AML-193 (cell line): ENCODE results near the gene GATA5.

Source experiments
- DNase-seq, 2 experiments: peaks; one replicate each; lab custom pipeline; 2025; lab: John Stamatoyannopoulos, UW

GATA5 gene

GRCh38 chr20:62472138-62472940, 3.5 kb downstream of the GATA5 start:
- no peak for DNase-seq

DNA sequence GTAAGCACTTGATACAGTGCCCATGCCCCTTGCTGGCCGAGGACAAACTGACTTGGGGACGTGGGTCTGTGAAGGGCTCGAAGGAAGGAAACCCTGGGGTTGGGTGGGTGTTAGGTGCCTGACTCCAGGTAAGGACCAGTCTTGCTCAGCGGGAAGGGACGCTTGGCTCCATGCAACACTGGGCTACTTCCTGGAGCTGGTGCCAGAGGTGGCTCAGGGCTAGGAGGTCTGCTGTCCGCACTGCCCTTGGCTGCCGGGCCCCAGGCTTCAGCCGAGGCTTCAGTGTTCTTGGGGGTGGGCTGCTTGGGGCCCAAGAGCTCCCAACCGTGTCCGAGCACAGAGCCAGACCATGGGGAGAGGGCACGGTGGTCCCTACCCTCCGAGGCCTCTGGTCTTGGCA, 5.3 kb downstream of the GATA5 start:
- no peak for DNase-seq

DNA sequence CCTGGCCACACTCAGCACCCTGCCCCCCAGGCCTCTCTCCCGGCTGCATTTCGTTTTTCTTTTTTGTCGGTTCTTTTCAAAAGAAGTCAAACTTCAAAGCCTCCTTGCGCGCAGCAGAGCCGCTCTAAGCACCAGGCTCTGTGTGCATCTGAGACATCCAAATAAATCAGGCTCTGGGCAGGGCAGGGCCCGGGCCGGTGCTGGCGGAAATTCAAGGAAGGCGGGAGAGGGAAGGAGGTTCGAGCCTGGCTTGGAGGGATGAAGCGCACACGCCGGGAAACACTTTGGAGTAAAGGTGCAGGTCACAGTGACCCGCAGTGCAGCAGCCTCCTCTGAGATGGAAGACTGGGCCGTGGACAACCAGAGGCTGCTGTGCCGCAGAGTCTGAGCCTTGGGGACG, 5.8 kb downstream of the GATA5 start:
- DNase-seq, result no peak

GRCh38 chr20:62469352-62469751, 6.4 kb downstream of the GATA5 start:
- DNase-seq, result no peak

DNA sequence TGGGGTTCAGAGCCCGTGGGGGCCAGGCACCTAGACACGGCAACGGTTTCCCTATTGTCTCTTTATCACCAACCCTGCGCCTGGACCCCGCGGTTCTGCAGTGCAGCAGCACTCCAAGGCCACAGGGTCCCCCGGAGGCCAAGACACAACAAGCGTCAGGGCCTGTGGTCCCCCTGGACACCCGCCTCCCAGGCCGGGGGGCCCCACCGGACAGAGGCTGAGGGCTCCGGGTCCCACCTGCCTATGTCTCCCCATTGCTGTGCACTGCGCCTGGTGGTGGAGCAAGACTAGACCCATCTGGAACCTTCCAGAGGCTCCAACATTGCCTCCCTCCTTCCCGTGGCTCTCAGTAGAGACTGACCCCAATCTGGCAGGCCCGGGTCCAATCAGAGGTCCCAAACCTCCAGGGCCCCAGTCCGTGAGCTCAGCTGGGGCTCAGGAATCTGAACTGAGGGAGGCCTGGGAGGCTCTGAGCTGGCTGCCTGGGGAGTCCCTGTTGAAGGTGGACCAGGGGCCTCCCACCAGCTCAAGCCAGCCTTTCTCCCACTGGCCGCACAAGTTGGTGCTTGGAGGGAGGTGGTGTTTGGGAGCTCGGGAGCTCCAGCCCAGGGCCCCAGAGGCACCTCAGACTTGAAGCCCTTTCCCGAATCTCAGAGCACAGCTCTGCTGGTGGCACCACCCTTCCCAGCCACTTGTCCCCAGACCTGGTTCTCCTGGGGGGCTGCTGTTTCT, 8.8 kb downstream of the GATA5 start:
- no peak for DNase-seq

- DNase-seq, result no peak
Measured at GRCh38 chr20:62466072-62466760, 9.6 kb downstream of the GATA5 start.

- no peak for DNase-seq
Measured at GRCh38 chr20:62464990-62465389, 10.8 kb downstream of the GATA5 start.

DNA sequence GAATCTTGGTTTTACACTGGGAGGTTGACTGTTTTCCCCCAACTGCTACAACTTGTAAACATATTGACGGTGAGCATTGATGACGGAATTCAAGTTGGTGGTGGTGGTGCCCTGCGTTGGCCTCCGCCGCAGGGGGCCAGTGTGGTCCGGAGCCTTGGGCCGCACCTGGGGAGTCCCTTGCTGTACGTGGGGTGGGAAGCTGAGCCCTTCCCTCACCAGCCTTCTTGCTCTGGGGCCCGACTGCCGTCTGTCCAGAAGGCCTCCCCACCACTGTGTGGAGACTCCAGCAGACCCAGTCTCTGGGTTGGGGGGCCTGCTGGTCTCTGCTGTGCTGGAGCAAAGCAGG, 11.4 kb downstream of the GATA5 start:
- DNase-seq, result no peak

DNA sequence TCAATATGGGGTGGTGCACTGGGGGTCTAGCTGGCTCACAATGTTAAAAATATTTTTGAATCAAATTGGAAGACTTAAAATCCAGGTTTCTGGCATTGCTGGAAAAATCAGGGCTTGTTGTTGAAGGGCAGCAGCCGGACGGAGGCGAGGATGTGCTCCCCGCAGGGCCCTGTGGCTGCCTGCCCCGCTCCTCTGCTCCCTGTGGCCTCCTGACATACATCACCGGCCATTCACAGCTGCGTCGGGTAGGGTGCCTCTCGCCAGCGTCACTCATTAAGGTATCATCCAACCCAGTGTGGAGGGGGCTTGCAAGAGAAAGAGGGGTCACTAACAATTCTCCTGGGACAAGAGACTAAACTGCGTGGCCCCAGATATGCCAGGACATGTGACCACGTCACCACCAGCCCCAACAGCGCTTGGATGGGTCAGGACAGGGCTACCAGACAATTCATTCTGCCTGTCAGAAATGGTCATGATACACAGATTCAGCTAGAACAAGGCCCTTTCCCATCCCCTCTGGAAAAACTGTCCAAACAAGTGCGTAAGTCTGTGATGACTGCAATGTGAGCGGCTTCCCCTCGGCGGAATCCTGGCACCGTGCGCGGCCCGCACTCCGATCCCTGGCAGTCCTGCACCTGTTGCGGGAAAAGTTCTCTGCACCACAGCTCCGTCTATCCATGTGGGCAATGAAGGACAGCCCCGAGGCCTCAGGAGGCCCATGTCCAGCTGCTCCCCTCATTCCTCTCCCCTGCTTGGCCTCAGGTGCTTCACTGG, 12.0 kb downstream of the GATA5 start:
- DNase-seq, result no peak

DNA sequence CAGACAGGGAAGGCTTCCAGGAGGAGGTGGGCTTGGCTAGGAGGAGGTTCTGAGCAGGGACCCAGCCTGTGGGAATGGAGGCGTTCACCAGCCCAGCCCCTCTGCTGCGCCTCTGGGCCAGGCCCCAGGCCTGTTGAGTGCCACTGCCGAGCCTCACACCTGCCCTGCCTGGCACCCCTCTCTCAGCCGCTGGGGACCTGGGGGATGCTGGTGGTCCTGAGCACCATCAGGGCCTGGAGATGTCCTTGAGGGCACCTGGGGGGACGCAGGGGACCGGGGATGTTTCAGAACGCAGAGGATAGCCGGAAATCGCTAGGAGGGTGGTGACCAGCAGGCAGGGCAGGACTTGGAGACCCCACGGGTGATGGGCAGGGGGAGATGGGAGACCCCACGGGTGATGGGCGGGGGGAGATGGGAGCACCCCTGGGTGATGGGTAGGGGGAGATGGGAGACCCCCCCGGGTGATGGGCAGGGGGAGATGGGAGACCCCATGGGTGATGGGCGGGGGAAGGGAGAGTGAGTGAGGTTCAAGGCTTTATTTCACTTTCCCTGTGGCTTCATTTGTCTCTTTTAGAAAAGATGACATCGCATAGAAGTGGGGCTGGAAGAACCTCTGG, 12.7 kb downstream of the GATA5 start:
- DNase-seq, result no peak

DNA sequence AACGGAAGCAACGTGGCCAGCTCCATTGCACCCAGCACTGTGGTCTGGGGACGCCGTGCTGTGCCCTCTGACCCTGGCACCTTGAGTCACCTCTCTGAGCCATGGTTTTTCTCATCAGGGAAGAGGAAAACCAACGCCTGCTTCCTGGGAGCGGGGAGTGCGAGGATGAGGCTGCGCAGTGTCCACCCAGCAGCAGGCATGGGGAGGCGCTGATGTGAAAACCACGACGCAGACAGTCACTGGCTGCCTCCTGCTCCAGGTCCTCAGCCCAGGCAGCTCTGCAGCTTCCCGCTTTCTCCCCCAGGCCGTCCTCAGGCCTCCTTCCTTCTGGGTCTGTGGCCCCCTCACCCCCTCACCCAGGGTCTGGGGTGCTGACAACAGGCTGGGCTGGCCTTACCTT, 14.0 kb downstream of the GATA5 start:
- no peak for DNase-seq

DNA sequence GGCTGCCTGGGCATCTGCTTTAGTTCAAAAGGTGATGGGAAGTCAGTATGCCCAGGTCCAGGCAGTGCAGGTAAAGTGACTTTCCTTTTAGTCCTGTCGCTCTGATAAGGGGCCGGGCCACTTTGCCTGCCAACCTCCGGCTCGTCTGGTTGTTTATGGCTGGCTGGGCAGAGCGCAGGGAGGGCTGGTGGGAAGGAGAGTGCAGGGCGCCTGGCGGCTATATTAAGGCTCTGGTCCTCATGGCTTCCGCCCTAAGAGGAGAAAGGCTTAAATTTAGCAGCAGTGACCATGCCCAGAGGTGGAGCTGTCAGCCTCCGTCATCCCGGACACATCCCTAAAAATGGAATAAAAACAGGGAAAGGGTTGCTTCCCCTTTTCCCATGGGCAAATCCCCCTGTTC, 14.6 kb downstream of the GATA5 start:
- DNase-seq, result no peak

DNA sequence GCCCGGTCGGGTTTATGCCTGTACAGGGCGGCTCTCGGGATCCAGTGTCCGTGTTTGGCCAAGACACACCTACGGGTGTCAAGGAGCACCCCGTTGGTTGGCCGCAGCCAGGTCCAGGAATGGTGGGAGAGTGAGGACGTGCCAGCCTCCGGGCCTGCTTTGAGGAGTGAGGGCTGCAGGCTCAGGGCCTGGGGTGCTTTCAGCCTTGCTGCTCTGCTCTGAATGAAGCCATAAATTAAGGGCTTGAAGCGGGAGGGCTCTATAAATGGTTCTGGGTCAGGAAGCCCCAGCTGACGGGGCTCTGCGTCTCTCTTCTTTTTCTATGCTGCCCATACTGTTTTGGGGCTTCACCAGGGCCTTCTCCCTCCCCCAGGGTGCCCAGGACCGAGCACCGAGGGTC, 15.1 kb downstream of the GATA5 start:
- DNase-seq, result no peak

- DNase-seq, result no peak
Measured at GRCh38 chr20:62459488-62459887, 16.3 kb downstream of the GATA5 start.

GRCh38 chr20:62458275-62459251, 17.2 kb downstream of the GATA5 start:
- no peak for DNase-seq

DNA sequence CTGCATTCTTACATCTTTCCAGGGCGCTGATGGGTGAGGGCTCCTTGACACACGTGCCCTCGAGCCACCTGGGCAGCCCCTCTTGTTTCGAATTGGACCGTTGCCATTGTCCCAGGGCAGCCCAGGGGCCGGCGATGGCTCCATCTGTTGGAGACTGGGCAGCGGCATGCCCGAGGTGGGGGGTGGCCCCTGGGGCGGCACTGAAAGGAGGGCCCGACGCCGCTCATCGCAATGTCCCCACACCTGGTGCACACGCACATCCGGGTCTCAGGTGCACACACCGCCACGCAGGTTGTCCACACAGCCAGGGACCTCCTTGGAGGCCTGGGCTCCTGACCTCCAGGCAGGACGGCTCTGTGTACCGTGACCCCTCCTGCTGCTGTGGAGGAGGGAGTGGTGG, 18.0 kb downstream of the GATA5 start:
- no peak for DNase-seq

GRCh38 chr20:62457098-62457497, 18.7 kb downstream of the GATA5 start:
- DNase-seq, result no peak

GRCh38 chr20:62455929-62456328, 19.9 kb downstream of the GATA5 start:
- DNase-seq, result no peak

DNA sequence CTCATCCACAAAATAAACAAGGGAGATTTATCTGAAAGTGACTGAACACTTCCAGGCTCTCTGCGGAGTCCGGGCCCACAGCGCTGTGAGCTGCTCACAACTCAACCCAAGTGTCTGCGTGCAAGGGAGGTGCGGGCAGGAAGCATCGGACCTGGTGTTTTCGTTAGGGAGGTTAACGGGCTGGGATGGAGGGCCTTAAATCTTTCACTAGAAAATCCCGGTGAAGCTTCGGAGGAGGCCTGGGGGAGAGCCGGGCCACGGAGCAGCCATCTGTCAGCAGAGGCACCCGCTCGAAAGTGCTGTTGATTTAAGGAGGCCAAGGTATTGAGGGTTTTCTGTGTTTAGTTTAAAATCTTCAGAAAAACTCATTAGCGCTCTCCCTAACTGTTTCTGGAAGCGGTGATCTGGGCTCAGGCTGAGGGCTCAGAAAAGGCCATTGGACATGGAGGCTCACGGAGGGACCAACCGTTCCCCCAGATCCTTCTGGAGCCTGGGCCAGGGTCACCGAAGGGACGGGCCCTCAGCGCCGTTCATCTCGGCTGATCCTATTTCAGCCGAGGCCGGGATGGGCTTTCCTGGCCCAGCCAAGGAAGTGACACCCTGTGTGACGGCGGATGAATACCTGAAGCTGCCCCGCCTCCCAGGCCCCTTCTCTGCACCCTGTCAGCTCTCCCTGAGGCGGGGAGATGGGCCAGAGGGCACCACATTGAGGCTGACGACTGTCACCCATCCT, 20.7 kb downstream of the GATA5 start:
- DNase-seq, result no peak
